K562 (cell line): Measurements from ENCODE around the gene RGMA. TPM values are rescaled to one million over a fixed set of nuclear protein-coding genes. Genes with fewer than 3 reads are reported as not detected.

Source experiments
- BCOR ChIP-seq: fragments of 450-650 bp; IDR thresholded peaks from 2 replicates; pipeline ENCODE4 v1.6.1; 2016
- CAMTA2 ChIP-seq: fragments of 250-450 bp; sonication (Bioruptor Pico); conservative IDR thresholded peaks from 2 replicates; pipeline ENCODE4 v1.5.1; 2022
- CEBPG ChIP-seq, 3 experiments: fragments of 200-800 bp in 1 of 3; sonication (Bioruptor generic) in 1 of 3; sonication (generic) in 1 of 3; formaldehyde crosslinking in 1 of 3; IDR thresholded peaks in 2 of 3; conservative IDR thresholded peaks in 1 of 3; 2 replicates each; pipeline versions ENCODE4 v1.6.1 to v1.8.0; 2016 to 2022; ENCODE audit warnings: missing compliant biosample characterization in 2 of 3, missing genetic modification characterization in 2 of 3, mild to moderate bottlenecking in 1 of 3, missing genetic modification reagents in 1 of 3
- CHD2 ChIP-seq: IDR thresholded peaks from 2 replicates; pipeline ENCODE4 v1.6.1; 2011; ENCODE audit warnings: low read depth, low read length
- EGR1 ChIP-seq: fragments of 450-650 bp; conservative IDR thresholded peaks from 2 replicates; pipeline ENCODE4 v1.6.1; 2017; ENCODE audit warnings: mild to moderate bottlenecking
- ETV1 ChIP-seq: fragments of 450-650 bp; conservative IDR thresholded peaks from 2 replicates; pipeline ENCODE4 v1.6.1; 2016; ENCODE audit warnings: missing genetic modification characterization, control low read depth, low read depth, missing compliant biosample characterization
- GABPB2 ChIP-seq: fragments of 250-450 bp; sonication (Bioruptor Pico); conservative IDR thresholded peaks from 2 replicates; pipeline ENCODE4 v1.5.1; 2021; ENCODE audit warnings: mild to moderate bottlenecking
- MAFK ChIP-seq: IDR thresholded peaks from 2 replicates; pipeline ENCODE4 v1.6.1; 2011; ENCODE audit warnings: low read length, improper control_type of control experiment
- MCM7 ChIP-seq, 2 experiments: fragments of 450-650 bp; IDR thresholded peaks; 2 replicates each; pipeline ENCODE4 v1.6.1; 2016 to 2018
- PPARD ChIP-seq: fragments of 250-450 bp; sonication (Bioruptor Pico); IDR thresholded peaks from 2 replicates; pipeline ENCODE4 v1.8.0; 2022; ENCODE audit warnings: inconsistent platforms, mild to moderate bottlenecking, moderate library complexity
- SIRT6 ChIP-seq: IDR thresholded peaks from one replicate; pipeline ENCODE4 v1.6.1; 2012; ENCODE audit warnings: low read depth, mild to moderate bottlenecking, control low read depth, inconsistent platforms, low read length, moderate library complexity
- TARDBP ChIP-seq: fragments of 450-650 bp; IDR thresholded peaks from 2 replicates; pipeline ENCODE4 v1.6.1; 2016
- TCF3 ChIP-seq: sonication (generic); formaldehyde crosslinking; IDR thresholded peaks from 2 replicates; pipeline ENCODE4 v1.4.0; 2020; ENCODE audit warnings: mild to moderate bottlenecking, missing genetic modification reagents
- XRCC4 ChIP-seq: IDR thresholded peaks from one replicate; pipeline ENCODE4 v1.6.1; 2011; ENCODE audit not compliant: insufficient read depth, insufficient read length; ENCODE audit errors: extremely low read depth
- ZNF354B ChIP-seq: fragments of 250-450 bp; sonication (Bioruptor Pico); IDR thresholded peaks from 2 replicates; pipeline ENCODE4 v1.4.0; 2020
- ZNF76 ChIP-seq: fragments of 250-450 bp; sonication (Bioruptor Pico); IDR thresholded peaks from 2 replicates; pipeline ENCODE4 v1.4.0; 2020; ENCODE audit warnings: mild to moderate bottlenecking, moderate library complexity, borderline replicate concordance
- polyA plus RNA-seq, 8 experiments: library from polyadenylated mRNA; depleted of rRNA in 4 of 8; stranded (reverse) in 5 of 8; unstranded in 3 of 8; fragments of >200 nt; fragmentation: Nextera tagmentation in 2 of 8; fragmentation: Illumina TruSeq in 1 of 8; extraction: Ambion mirVana in 2 of 8; extraction: Trizol in 1 of 8; gene quantifications; 2 replicates each; pipeline versions ENCODE4 v1.2.1 to v1.2.3, GENCODE V29; 2011 to 2014; ENCODE audit warnings: inconsistent platforms in 1 of 8, missing spikeins in 1 of 8
- total RNA-seq, 7 experiments: library from RNA; depleted of rRNA in 6 of 7; stranded (reverse); fragments of >200 nt in 6 of 7; fragmentation: Illumina TruSeq in 2 of 7; extraction: Trizol in 2 of 7; gene quantifications; 2 replicates each; pipeline versions ENCODE4 v1.2.1 to v1.2.3, GENCODE V29; 2011 to 2021; ENCODE audit warnings: low replicate concordance in 1 of 7
- TF ChIP-seq, protein P1 (sequence below): fragments of 450-650 bp; formaldehyde crosslinking; IDR thresholded peaks from 2 replicates; pipeline ENCODE4 v1.4.0; 2020; ENCODE audit warnings: mild to moderate bottlenecking, moderate library complexity
- TF ChIP-seq, protein P2 (sequence below): fragments of 450-650 bp; IDR thresholded peaks from 2 replicates; pipeline ENCODE4 v1.6.1; 2017; ENCODE audit warnings: antibody characterized with exemption, mild to moderate bottlenecking
- TF ChIP-seq, protein P3 (sequence below): sonication (generic); formaldehyde crosslinking; IDR thresholded peaks from 2 replicates; pipeline ENCODE4 v1.8.1; 2023; ENCODE audit warnings: mild to moderate bottlenecking, missing genetic modification reagents, moderate library complexity
- TF ChIP-seq, protein P4 (sequence below): sonication (generic); formaldehyde crosslinking; IDR thresholded peaks from 2 replicates; pipeline ENCODE4 v1.8.0; 2023; ENCODE audit warnings: mild to moderate bottlenecking, missing genetic modification reagents

Gene RGMA
- total and polyA plus RNA-seq, 9 of the 15 experiments (the other 6 are each of a cell fraction or from before 2014, with no cell fraction given): 0.03 to 0.05 (median 0.03) TPM; not detected in 6

DNA sequence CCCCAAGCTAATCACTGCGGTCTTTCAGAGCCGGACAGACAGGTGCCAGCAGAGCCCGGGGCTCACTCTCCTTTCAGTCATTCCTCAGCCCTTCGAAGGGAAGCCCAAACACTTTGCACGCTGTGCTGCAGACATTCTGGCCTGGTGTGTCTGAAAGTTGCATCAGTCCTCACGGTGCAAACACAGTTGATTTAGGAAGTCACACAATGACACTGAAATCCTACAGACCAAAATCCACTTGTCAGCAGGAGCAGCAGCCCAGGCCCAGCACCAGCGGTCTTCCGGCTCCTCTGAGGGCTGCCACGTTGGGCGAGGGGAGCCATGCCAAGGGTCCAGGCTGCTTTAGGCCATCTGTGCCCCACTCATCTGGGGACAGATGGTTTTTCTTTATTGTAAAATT lies 61.6 kb downstream of the RGMA start (continued):
- TF ChIP-seq, protein P1, sequence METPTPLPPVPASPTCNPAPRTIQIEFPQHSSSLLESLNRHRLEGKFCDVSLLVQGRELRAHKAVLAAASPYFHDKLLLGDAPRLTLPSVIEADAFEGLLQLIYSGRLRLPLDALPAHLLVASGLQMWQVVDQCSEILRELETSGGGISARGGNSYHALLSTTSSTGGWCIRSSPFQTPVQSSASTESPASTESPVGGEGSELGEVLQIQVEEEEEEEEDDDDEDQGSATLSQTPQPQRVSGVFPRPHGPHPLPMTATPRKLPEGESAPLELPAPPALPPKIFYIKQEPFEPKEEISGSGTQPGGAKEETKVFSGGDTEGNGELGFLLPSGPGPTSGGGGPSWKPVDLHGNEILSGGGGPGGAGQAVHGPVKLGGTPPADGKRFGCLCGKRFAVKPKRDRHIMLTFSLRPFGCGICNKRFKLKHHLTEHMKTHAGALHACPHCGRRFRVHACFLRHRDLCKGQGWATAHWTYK (CRISPR knock-in tag): 0 out of 2 replicates have a peak, but pooled peaks have one; percentile 9
- TF ChIP-seq PPARD (no peak), MAFK (no peak), CEBPG (CRISPR knock-in tag; IDR thresholded peaks at IDR 0.05) (peak; percentile 85), CEBPG (tag; conservative IDR thresholded peaks at IDR 0.05 in 1 of 2, IDR thresholded peaks at IDR 0.05 in 1 of 2) (peak in 1 of 2 experiments; percentile 77; a peak in 2 of 4 replicates), TCF3 (CRISPR knock-in tag) (no peak), TARDBP (no peak), BCOR (no peak), MCM7 (IDR thresholded peaks at IDR 0.05) (no peak), XRCC4 (no peak), EGR1 (no peak), ETV1 (tag) (peak; percentile 30; the same call in 1 of the 2 replicates), CAMTA2 (CRISPR knock-in tag) (no peak), ZNF354B (CRISPR knock-in tag) (no peak), SIRT6 (no peak), GABPB2 (CRISPR knock-in tag) (no peak), ZNF76 (CRISPR knock-in tag) (no peak), CHD2 (no peak)
- TF ChIP-seq, protein P2, sequence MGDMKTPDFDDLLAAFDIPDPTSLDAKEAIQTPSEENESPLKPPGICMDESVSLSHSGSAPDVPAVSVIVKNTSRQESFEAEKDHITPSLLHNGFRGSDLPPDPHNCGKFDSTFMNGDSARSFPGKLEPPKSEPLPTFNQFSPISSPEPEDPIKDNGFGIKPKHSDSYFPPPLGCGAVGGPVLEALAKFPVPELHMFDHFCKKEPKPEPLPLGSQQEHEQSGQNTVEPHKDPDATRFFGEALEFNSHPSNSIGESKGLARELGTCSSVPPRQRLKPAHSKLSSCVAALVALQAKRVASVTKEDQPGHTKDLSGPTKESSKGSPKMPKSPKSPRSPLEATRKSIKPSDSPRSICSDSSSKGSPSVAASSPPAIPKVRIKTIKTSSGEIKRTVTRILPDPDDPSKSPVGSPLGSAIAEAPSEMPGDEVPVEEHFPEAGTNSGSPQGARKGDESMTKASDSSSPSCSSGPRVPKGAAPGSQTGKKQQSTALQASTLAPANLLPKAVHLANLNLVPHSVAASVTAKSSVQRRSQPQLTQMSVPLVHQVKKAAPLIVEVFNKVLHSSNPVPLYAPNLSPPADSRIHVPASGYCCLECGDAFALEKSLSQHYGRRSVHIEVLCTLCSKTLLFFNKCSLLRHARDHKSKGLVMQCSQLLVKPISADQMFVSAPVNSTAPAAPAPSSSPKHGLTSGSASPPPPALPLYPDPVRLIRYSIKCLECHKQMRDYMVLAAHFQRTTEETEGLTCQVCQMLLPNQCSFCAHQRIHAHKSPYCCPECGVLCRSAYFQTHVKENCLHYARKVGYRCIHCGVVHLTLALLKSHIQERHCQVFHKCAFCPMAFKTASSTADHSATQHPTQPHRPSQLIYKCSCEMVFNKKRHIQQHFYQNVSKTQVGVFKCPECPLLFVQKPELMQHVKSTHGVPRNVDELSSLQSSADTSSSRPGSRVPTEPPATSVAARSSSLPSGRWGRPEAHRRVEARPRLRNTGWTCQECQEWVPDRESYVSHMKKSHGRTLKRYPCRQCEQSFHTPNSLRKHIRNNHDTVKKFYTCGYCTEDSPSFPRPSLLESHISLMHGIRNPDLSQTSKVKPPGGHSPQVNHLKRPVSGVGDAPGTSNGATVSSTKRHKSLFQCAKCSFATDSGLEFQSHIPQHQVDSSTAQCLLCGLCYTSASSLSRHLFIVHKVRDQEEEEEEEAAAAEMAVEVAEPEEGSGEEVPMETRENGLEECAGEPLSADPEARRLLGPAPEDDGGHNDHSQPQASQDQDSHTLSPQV: peak; percentile 44; the same call in 1 of the 2 replicates
- TF ChIP-seq, protein P3, sequence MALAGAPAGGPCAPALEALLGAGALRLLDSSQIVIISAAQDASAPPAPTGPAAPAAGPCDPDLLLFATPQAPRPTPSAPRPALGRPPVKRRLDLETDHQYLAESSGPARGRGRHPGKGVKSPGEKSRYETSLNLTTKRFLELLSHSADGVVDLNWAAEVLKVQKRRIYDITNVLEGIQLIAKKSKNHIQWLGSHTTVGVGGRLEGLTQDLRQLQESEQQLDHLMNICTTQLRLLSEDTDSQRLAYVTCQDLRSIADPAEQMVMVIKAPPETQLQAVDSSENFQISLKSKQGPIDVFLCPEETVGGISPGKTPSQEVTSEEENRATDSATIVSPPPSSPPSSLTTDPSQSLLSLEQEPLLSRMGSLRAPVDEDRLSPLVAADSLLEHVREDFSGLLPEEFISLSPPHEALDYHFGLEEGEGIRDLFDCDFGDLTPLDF (CRISPR knock-in tag): no peak
- TF ChIP-seq, protein P4, sequence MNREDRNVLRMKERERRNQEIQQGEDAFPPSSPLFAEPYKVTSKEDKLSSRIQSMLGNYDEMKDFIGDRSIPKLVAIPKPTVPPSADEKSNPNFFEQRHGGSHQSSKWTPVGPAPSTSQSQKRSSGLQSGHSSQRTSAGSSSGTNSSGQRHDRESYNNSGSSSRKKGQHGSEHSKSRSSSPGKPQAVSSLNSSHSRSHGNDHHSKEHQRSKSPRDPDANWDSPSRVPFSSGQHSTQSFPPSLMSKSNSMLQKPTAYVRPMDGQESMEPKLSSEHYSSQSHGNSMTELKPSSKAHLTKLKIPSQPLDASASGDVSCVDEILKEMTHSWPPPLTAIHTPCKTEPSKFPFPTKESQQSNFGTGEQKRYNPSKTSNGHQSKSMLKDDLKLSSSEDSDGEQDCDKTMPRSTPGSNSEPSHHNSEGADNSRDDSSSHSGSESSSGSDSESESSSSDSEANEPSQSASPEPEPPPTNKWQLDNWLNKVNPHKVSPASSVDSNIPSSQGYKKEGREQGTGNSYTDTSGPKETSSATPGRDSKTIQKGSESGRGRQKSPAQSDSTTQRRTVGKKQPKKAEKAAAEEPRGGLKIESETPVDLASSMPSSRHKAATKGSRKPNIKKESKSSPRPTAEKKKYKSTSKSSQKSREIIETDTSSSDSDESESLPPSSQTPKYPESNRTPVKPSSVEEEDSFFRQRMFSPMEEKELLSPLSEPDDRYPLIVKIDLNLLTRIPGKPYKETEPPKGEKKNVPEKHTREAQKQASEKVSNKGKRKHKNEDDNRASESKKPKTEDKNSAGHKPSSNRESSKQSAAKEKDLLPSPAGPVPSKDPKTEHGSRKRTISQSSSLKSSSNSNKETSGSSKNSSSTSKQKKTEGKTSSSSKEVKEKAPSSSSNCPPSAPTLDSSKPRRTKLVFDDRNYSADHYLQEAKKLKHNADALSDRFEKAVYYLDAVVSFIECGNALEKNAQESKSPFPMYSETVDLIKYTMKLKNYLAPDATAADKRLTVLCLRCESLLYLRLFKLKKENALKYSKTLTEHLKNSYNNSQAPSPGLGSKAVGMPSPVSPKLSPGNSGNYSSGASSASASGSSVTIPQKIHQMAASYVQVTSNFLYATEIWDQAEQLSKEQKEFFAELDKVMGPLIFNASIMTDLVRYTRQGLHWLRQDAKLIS: no peak
